Retinal pigment epithelial cell (primary cell): ENCODE results near the gene KY.

Experiments
- DNase-seq: peaks from one replicate; pipeline ENCODE4 v3.0.0-alpha.2; 2010; ENCODE audit warnings: low read depth
- H3K4me3 ChIP-seq: 2 replicates; pipeline ENCODE4 v1.5.1; 2011; ENCODE audit warnings: mild to moderate bottlenecking, low read length, control low read depth, moderate library complexity
- CTCF ChIP-seq: conservative IDR thresholded peaks from 2 replicates; pipeline ENCODE4 v1.5.1; 2011; ENCODE audit warnings: low read depth, low read length, control low read depth, inconsistent platforms

KY gene

GRCh38 chr3:134619301-134619615, 31.6 kb downstream of the KY start:
- no peak for DNase-seq
- no peak for TF ChIP-seq CTCF
- no peak overlapping the region for H3K4me3 ChIP-seq

- DNase-seq = no peak
- TF ChIP-seq CTCF = no peak
These were observed 32.1 kb downstream of the KY start for GRCh38 chr3:134618478-134619300.

GRCh38 chr3:134617608-134618477, 33.0 kb downstream of the KY start:
- no peak overlapping the region for H3K4me3 ChIP-seq
- TF ChIP-seq CTCF = no peak
- DNase-seq = no peak

More at GRCh38 chr3:134618478-134619300, 32.1 kb downstream of the KY start:
- H3K4me3 ChIP-seq = no peak overlapping the region

GRCh38 chr3:134615743-134616142, 35.1 kb downstream of the KY start:
- no peak for DNase-seq
- TF ChIP-seq CTCF = no peak
- no peak overlapping the region for H3K4me3 ChIP-seq

GRCh38 chr3:134614955-134615354, 35.9 kb downstream of the KY start:
- H3K4me3 ChIP-seq = no peak overlapping the region
- DNase-seq = no peak
- TF ChIP-seq CTCF = no peak

- no peak for TF ChIP-seq CTCF
- no peak for DNase-seq
These were observed 37.8 kb downstream of the KY start for GRCh38 chr3:134613006-134613520.

More at GRCh38 chr3:134613006-134613520, 37.8 kb downstream of the KY start:
- no peak overlapping the region for H3K4me3 ChIP-seq
